Hematopoietic multipotent progenitor cell treated with erythropoietin and hydrocortisone succinate and interleukin-3 and kit ligand, for 6 days (in vitro differentiated cells): ENCODE measurements around the gene RBM4B.

Experiments
- DNase-seq: peaks from one replicate; pipeline ENCODE4 v3.0.0-alpha.2; 2015

The RBM4B gene

GRCh38 chr11:66639066-66639813, 38.4 kb downstream of the RBM4B start:
- DNase-seq: peak; percentile 70

GRCh38 chr11:66638177-66639065, 39.3 kb downstream of the RBM4B start, which contains the start of gene RBM4:
RBM4 (plus strand) TSS chr11:66638703; CDS start chr11:66639712, 1,009 bp downstream.
- peak; percentile 100 for DNase-seq

GRCh38 chr11:66637557-66638176, 40.0 kb downstream of the RBM4B start:
- DNase-seq: peak; percentile 35

- no peak for DNase-seq
Observed at GRCh38 chr11:66636411-66636810, 41.3 kb downstream of the RBM4B start.

GRCh38 chr11:66632952-66633351, 44.7 kb downstream of the RBM4B start:
- DNase-seq: no peak

- no peak for DNase-seq
Observed at GRCh38 chr11:66631883-66632282, 45.8 kb downstream of the RBM4B start.

GRCh38 chr11:66629356-66629755, 48.3 kb downstream of the RBM4B start:
- no peak for DNase-seq

- no peak for DNase-seq
Observed at GRCh38 chr11:66628061-66628603, 49.6 kb downstream of the RBM4B start.

GRCh38 chr11:66626926-66627325, 50.8 kb downstream of the RBM4B start:
- no peak for DNase-seq

- DNase-seq: no peak
Observed at GRCh38 chr11:66626382-66626781, 51.3 kb downstream of the RBM4B start.

GRCh38 chr11:66625752-66626149, 51.9 kb downstream of the RBM4B start:
- no peak for DNase-seq

- DNase-seq: no peak
Observed at GRCh38 chr11:66625041-66625751, 52.5 kb downstream of the RBM4B start.

GRCh38 chr11:66624450-66624849, 53.2 kb downstream of the RBM4B start:
- no peak for DNase-seq

- DNase-seq: peak; percentile 70
Observed at GRCh38 chr11:66619080-66619554, 58.6 kb downstream of the RBM4B start.

- no peak for DNase-seq
Observed at GRCh38 chr11:66617155-66617834, 60.4 kb downstream of the RBM4B start.

GRCh38 chr11:66616379-66617154, 61.1 kb downstream of the RBM4B start, which contains the start of gene RBM14:
RBM14 (plus strand) TSS chr11:66616630; CDS start chr11:66616721, 91 bp downstream.
- DNase-seq: peak; percentile 100
